Smooth muscle cell (in vitro differentiated cells): ENCODE results near the gene PRSS57. TPM values are rescaled to one million over a fixed set of nuclear protein-coding genes. Genes with fewer than 3 reads are reported as not detected.

Experiments used
- DNase-seq: peaks from one replicate; lab custom pipeline; 2025; ENCODE audit not compliant: unreplicated experiment; lab: John Stamatoyannopoulos, UW
- H2AFZ ChIP-seq: fragments of 200-600 bp; sonication (generic); 2 replicates; pipeline ENCODE4 v1.6.0; 2016; ENCODE audit warnings: antibody characterized with exemption, low read depth, mild to moderate bottlenecking
- H3F3A ChIP-seq: fragments of 200-600 bp; sonication (generic); 2 replicates; pipeline ENCODE4 v1.6.0; 2017; ENCODE audit warnings: antibody characterized with exemption, low read depth
- H3K27ac ChIP-seq: fragments of 200-600 bp; sonication (generic); 2 replicates; pipeline ENCODE4 v1.5.1; 2016; ENCODE audit warnings: low read depth, mild to moderate bottlenecking
- H3K27me3 ChIP-seq: fragments of 200-600 bp; sonication (generic); 2 replicates; pipeline ENCODE4 v1.6.1; 2016; ENCODE audit warnings: low read depth, mild to moderate bottlenecking
- H3K36me3 ChIP-seq: fragments of 200-600 bp; sonication (generic); 2 replicates; pipeline ENCODE4 v1.5.1; 2016; ENCODE audit warnings: low read depth
- H3K4me1 ChIP-seq: fragments of 200-600 bp; sonication (generic); 2 replicates; pipeline ENCODE4 v1.5.1; 2016; ENCODE audit warnings: low read depth
- H3K4me2 ChIP-seq: fragments of 200-600 bp; sonication (generic); 2 replicates; pipeline ENCODE4 v1.6.0; 2016; ENCODE audit warnings: mild to moderate bottlenecking
- H3K4me3 ChIP-seq: fragments of 200-600 bp; sonication (generic); 2 replicates; pipeline ENCODE4 v1.5.1; 2016; ENCODE audit warnings: mild to moderate bottlenecking
- H3K79me2 ChIP-seq: fragments of 200-600 bp; sonication (generic); 2 replicates; pipeline ENCODE4 v1.6.0; 2016; ENCODE audit warnings: low read depth, mild to moderate bottlenecking
- H3K9ac ChIP-seq: fragments of 200-600 bp; sonication (generic); 2 replicates; pipeline ENCODE4 v1.6.0; 2016; ENCODE audit warnings: low read depth
- H3K9me3 ChIP-seq: fragments of 200-600 bp; sonication (generic); replicated peaks from 2 replicates; pipeline ENCODE4 v1.5.1; 2016; ENCODE audit warnings: low read depth
- H4K20me1 ChIP-seq: fragments of 200-600 bp; sonication (generic); 2 replicates; pipeline ENCODE4 v1.6.0; 2016; ENCODE audit warnings: low read depth
- CTCF ChIP-seq: fragments of 200-600 bp; sonication (generic); IDR thresholded peaks from 2 replicates; pipeline ENCODE4 v1.5.1; 2017; ENCODE audit warnings: borderline replicate concordance, mild to moderate bottlenecking, antibody characterized with exemption; ENCODE audit not compliant: insufficient read depth, poor library complexity, severe bottlenecking
- WGBS: methylation state at CpG from one replicate; pipeline ENCODE4 v1.1.7; 2016; ENCODE audit warnings: low lambda C conversion rate; 5-methylcytosine and 5-hydroxymethylcytosine counted together
- polyA plus RNA-seq: library from polyadenylated mRNA; unstranded; fragments of >200 nt; fragmentation: Nextera tagmentation; extraction: Ambion mirVana; gene quantifications from 2 replicates; pipeline ENCODE4 v1.2.1, GENCODE V29; 2016
- total RNA-seq: library from RNA; depleted of rRNA; stranded (reverse); fragments of >200 nt; gene quantifications from 2 replicates; pipeline ENCODE4 v1.2.3, GENCODE V29; 2014

The PRSS57 gene
- total and polyA plus RNA-seq, 2 experiments from 2014 or later, result not detected

- H3F3A ChIP-seq, result no peaks in the 10 kb centered on the region
- 59% methylated on average over 13 of the region's 22 CpGs for WGBS
- no peaks in the 10 kb centered on the region for H4K20me1 ChIP-seq
- H3K27ac ChIP-seq, result no peak overlapping the region
- DNase-seq, result no peak
- H3K9me3 ChIP-seq, result no peaks in the 10 kb centered on the region
- H3K4me1 ChIP-seq, result no peaks in the 10 kb centered on the region
- TF ChIP-seq CTCF, result peak; percentile 44
- no peaks in the 10 kb centered on the region for H3K27me3 ChIP-seq
- H3K4me3 ChIP-seq, result no peak overlapping the region
- no peaks in the 10 kb centered on the region for H3K79me2 ChIP-seq
- no peaks in the 10 kb centered on the region for H3K36me3 ChIP-seq
- no peak overlapping the region for H3K4me2 ChIP-seq
- H2AFZ ChIP-seq, result no peak overlapping the region
- H3K9ac ChIP-seq, result no peak overlapping the region
Measured at GRCh38 chr19:737591-738093, 42.4 kb upstream of the PRSS57 start.

GRCh38 chr19:736125-736524 is 40.9 kb upstream of the PRSS57 start:
- Histone ChIP-seq H3F3A (no peaks in the 10 kb centered on the region), H3K4me3 (no peak overlapping the region), H3K9ac (no peak overlapping the region), H4K20me1 (no peaks in the 10 kb centered on the region), H2AFZ (no peak overlapping the region), H3K36me3 (no peaks in the 10 kb centered on the region), H3K4me2 (no peak overlapping the region), H3K9me3 (no peaks in the 10 kb centered on the region), H3K27me3 (no peaks in the 10 kb centered on the region), H3K4me1 (no peaks in the 10 kb centered on the region), H3K79me2 (no peaks in the 10 kb centered on the region), H3K27ac (no peak overlapping the region)
- WGBS, result 91% methylated on average over 19 of the region's 32 CpGs
- TF ChIP-seq CTCF, result no peak
- no peak for DNase-seq

GRCh38 chr19:734716-735115 is 39.5 kb upstream of the PRSS57 start:
- H2AFZ ChIP-seq, result no peak overlapping the region
- no peak overlapping the region for H3K4me2 ChIP-seq
- H3K27me3 ChIP-seq, result no peaks in the 10 kb centered on the region
- WGBS, result 91% methylated on average over 13 of the region's 13 CpGs
- H3K27ac ChIP-seq, result no peak overlapping the region
- no peaks in the 10 kb centered on the region for H3F3A ChIP-seq
- H3K79me2 ChIP-seq, result no peaks in the 10 kb centered on the region
- no peaks in the 10 kb centered on the region for H3K4me1 ChIP-seq
- H4K20me1 ChIP-seq, result no peaks in the 10 kb centered on the region
- no peak for TF ChIP-seq CTCF
- H3K9me3 ChIP-seq, result no peaks in the 10 kb centered on the region
- no peaks in the 10 kb centered on the region for H3K36me3 ChIP-seq
- H3K9ac ChIP-seq, result no peak overlapping the region
- no peak for DNase-seq
- H3K4me3 ChIP-seq, result no peak overlapping the region
